ENCODE results near the gene GPI. TPM values are rescaled to one million over a fixed set of nuclear protein-coding genes. Genes with fewer than 3 reads are reported as not detected.
"Not testable (repeated sequence)": the region's sequence is repeated elsewhere in the genome, so short reads cannot be mapped to it uniquely, and the experiment has no call there.

GPI gene
- total RNA-seq, 1 experiment from 2014 or later: 400 TPM

- DNase-seq: no peak
- H3K4me3 ChIP-seq: no peak overlapping the region
- no peaks in the 10 kb centered on the region for H3K27me3 ChIP-seq
- H3K9me3 ChIP-seq: no peaks in the 10 kb centered on the region
- peaks cover 92% of the 10 kb centered on the region for H3K36me3 ChIP-seq
Measured at GRCh38 chr19:34380639-34381241, 15.7 kb downstream of the GPI start.

- no peak for DNase-seq
- no peak overlapping the region for H3K4me3 ChIP-seq
- no peaks in the 10 kb centered on the region for H3K9me3 ChIP-seq
- no peaks in the 10 kb centered on the region for H3K27me3 ChIP-seq
- peaks cover 92% of the 10 kb centered on the region for H3K36me3 ChIP-seq
Measured at GRCh38 chr19:34381399-34382251, 16.6 kb downstream of the GPI start.

- Histone ChIP-seq H3K27me3 (no peaks in the 10 kb centered on the region), H3K9me3 (no peaks in the 10 kb centered on the region), H3K36me3 (peaks cover 96% of the 10 kb centered on the region), H3K4me3 (no peak overlapping the region)
- DNase-seq: no peak
Measured at GRCh38 chr19:34382471-34382870, 17.5 kb downstream of the GPI start.

GRCh38 chr19:34383599-34383998, 18.6 kb downstream of the GPI start:
- H3K4me3 ChIP-seq: no peak overlapping the region
- no peak for DNase-seq
- H3K9me3 ChIP-seq: no peaks in the 10 kb centered on the region
- H3K36me3 ChIP-seq: peaks cover 94% of the 10 kb centered on the region
- no peaks in the 10 kb centered on the region for H3K27me3 ChIP-seq

GRCh38 chr19:34386645-34387445, 21.8 kb downstream of the GPI start:
- DNase-seq: no peak
- H3K9me3 ChIP-seq: no peaks in the 10 kb centered on the region
- H3K4me3 ChIP-seq: no peak overlapping the region
- peaks cover 93% of the 10 kb centered on the region for H3K36me3 ChIP-seq
- H3K27me3 ChIP-seq: no peaks in the 10 kb centered on the region

GRCh38 chr19:34387446-34387810, 22.4 kb downstream of the GPI start:
- no peaks in the 10 kb centered on the region for H3K27me3 ChIP-seq
- peaks cover 91% of the 10 kb centered on the region for H3K36me3 ChIP-seq
- DNase-seq: no peak
- no peaks in the 10 kb centered on the region for H3K9me3 ChIP-seq
- no peak overlapping the region for H3K4me3 ChIP-seq

- not testable (repeated sequence) for H3K9me3 ChIP-seq, H3K27me3 ChIP-seq, H3K4me3 ChIP-seq, DNase-seq
- H3K36me3 ChIP-seq: peaks cover 86% of the 10 kb centered on the region
Measured at GRCh38 chr19:34388745-34389144, 23.7 kb downstream of the GPI start.

- DNase-seq: no peak
- Histone ChIP-seq H3K36me3 (peaks cover 80% of the 10 kb centered on the region), H3K27me3 (no peaks in the 10 kb centered on the region), H3K4me3 (no peak overlapping the region), H3K9me3 (no peaks in the 10 kb centered on the region)
Measured at GRCh38 chr19:34391813-34392212, 26.8 kb downstream of the GPI start.

- no peak overlapping the region for H3K4me3 ChIP-seq
- no peaks in the 10 kb centered on the region for H3K9me3 ChIP-seq
- H3K36me3 ChIP-seq: peaks cover 80% of the 10 kb centered on the region
- DNase-seq: no peak
- no peaks in the 10 kb centered on the region for H3K27me3 ChIP-seq
Measured at GRCh38 chr19:34393031-34393430, 28.0 kb downstream of the GPI start.

- H3K9me3 ChIP-seq: no peaks in the 10 kb centered on the region
- DNase-seq: no peak
- no peak overlapping the region for H3K4me3 ChIP-seq
- no peaks in the 10 kb centered on the region for H3K27me3 ChIP-seq
- H3K36me3 ChIP-seq: peaks cover 81% of the 10 kb centered on the region
Measured at GRCh38 chr19:34393629-34394028, 28.6 kb downstream of the GPI start.

GRCh38 chr19:34397853-34398252, 32.9 kb downstream of the GPI start:
- peaks cover 77% of the 10 kb centered on the region for H3K36me3 ChIP-seq
- H3K4me3 ChIP-seq: no peak overlapping the region
- no peak for DNase-seq
- H3K27me3 ChIP-seq: no peaks in the 10 kb centered on the region
- H3K9me3 ChIP-seq: no peaks in the 10 kb centered on the region

GRCh38 chr19:34399886-34400285, 34.9 kb downstream of the GPI start:
- no peak overlapping the region for H3K4me3 ChIP-seq
- peaks cover 63% of the 10 kb centered on the region for H3K36me3 ChIP-seq
- H3K9me3 ChIP-seq: no peaks in the 10 kb centered on the region

GRCh38 chr19:34400844-34401243, 35.8 kb downstream of the GPI start:
- H3K27me3 ChIP-seq, DNase-seq, H3K4me3 ChIP-seq, H3K9me3 ChIP-seq: not testable (repeated sequence)
- peaks cover 55% of the 10 kb centered on the region for H3K36me3 ChIP-seq

More at GRCh38 chr19:34399886-34400285, 34.9 kb downstream of the GPI start:
- no peak for DNase-seq
- no peaks in the 10 kb centered on the region for H3K27me3 ChIP-seq

GRCh38 chr19:34402074-34402600, 37.1 kb downstream of the GPI start:
- DNase-seq: no peak
- Histone ChIP-seq H3K36me3 (peaks cover 42% of the 10 kb centered on the region), H3K9me3 (no peaks in the 10 kb centered on the region), H3K27me3 (no peaks in the 10 kb centered on the region), H3K4me3 (no peak overlapping the region)

- H3K27me3 ChIP-seq: no peaks in the 10 kb centered on the region
- no peaks in the 10 kb centered on the region for H3K9me3 ChIP-seq
- H3K36me3 ChIP-seq: peaks cover 28% of the 10 kb centered on the region
- DNase-seq: no peak
- H3K4me3 ChIP-seq: peak overlapping the region; percentile 88
Measured at GRCh38 chr19:34403784-34404108, 38.8 kb downstream of the GPI start.

- Histone ChIP-seq H3K27me3 (no peaks in the 10 kb centered on the region), H3K36me3 (peaks cover 24% of the 10 kb centered on the region), H3K9me3 (no peaks in the 10 kb centered on the region), H3K4me3 (peak within 1 kb of the TSS; percentile 88)
- peak; percentile 88 for DNase-seq
Measured at GRCh38 chr19:34404109-34404909, 39.3 kb downstream of the GPI start, which contains the start of gene PDCD2L. Gene PDCD2L, plus strand, starts transcription at chr19:34404399. Its CDS starts 32 bp downstream, at chr19:34404431.
